Motor neuron (in vitro differentiated cells): ENCODE data around the gene MINAR1. TPM values are rescaled to one million over a fixed set of nuclear protein-coding genes. Genes with fewer than 3 reads are reported as not detected.

ENCODE experiments used
- ATAC-seq, 8 experiments: fragments of 200-7000 bp; cut with Tn5 transposase; replicated peaks in 6 of 8; 2 replicates each; pipeline ENCODE4 v1.8.0; 2021; ENCODE audit warnings: mild to moderate bottlenecking in 8 of 8, moderate library complexity in 8 of 8
- H3K27ac ChIP-seq, 2 donors: fragments of 250-450 bp; sonication (Bioruptor Pico); 2 replicates each; pipeline ENCODE4 v1.9.0; 2021; ENCODE audit warnings: antibody characterized with exemption in 2 of 2, mild to moderate bottlenecking in 2 of 2, moderate library complexity in 1 of 2
- H3K4me1 ChIP-seq, 2 donors: fragments of 250-450 bp; sonication (Bioruptor Pico); replicated peaks in 1 of 2; 2 replicates each; pipeline ENCODE4 v1.6.1; 2021; ENCODE audit warnings: antibody characterized with exemption in 2 of 2, mild to moderate bottlenecking in 2 of 2, moderate library complexity in 1 of 2
- H3K4me3 ChIP-seq, 5 donors: fragments of 250-450 bp; sonication (Bioruptor Pico); 2 replicates each; pipeline ENCODE4 v1.9.0; 2021; ENCODE audit warnings: antibody characterized with exemption in 5 of 5, mild to moderate bottlenecking in 5 of 5, moderate library complexity in 4 of 5
- WGBS, 10 experiments: fragments of 450-650 bp; shearing (Covaris generic); methylation state at CpG; one replicate each; pipeline ENCODE4 v1.0.0; 2022; 5-methylcytosine and 5-hydroxymethylcytosine counted together
- in situ Hi-C, 9 experiments: fragments of 400-800 bp; cut with MboI; loops; one replicate each; pipeline ENCODE4 v1.15.0; 2021; ENCODE audit warnings: low sequenced_read_pairs in 9 of 9, low pct_unique_long_range_greater_than_20kb in 2 of 9; ENCODE audit not compliant: unreplicated experiment in 9 of 9
- total RNA-seq, 8 experiments: library from RNA; unstranded; fragments of 300-600 nt; gene quantifications; 2 replicates each; pipeline versions ENCODE4 v1.2.3 to v1.2.4, GENCODE V29; 2022

Gene MINAR1
- total RNA-seq, 8 experiments from 2014 or later, result 1.4 to 18.6 (median 8.1) TPM

DNA sequence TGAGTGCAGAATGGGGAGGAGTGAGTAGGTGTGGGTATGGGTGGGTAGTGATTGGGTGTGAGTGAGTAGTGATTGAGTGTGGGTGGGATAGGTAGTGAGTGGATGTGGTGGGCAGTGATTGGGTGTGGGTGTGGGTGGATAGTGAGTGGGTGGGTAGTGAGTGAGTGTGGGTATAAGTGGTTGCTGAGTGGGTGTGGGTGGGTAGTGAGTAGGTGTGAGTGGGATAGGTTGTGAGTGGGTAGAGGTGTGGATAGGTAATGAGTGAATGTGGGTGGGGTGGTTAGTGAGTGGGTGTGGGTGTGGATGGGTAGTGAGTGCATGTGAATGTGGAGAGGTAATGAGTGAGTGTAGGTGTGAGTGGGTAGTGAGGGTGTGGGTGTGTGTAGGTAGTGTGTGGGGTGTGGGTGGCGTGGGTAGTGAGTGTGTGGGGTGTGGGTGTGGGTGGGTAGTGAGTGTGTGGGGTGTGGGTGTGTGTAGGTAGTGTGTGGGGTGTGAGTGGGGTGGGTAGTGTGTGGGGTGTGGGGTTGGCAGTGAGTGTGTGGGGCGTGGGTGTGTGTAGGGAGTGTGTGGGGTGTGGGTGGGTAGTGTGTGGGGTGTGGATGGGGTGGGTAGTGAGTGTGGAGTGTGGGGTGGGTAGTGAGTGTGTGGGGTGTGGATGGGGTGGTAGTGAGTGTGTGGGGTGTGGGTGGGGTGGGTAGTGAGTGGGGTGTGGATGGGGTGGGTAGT lies 5.3 kb downstream of the MINAR1 start:
- H3K4me3 ChIP-seq, result no peak overlapping the region
- no peak for ATAC-seq
- no peak overlapping the region for H3K27ac ChIP-seq
- in situ Hi-C loops, result no loop called here
- H3K4me1 ChIP-seq, result peaks cover 4 to 6% of the 10 kb centered on the region in 2 donors
- WGBS, 10 experiments, result no CpG with 5 or more reads among the region's 2 CpGs

GRCh38 chr15:79439236-79439635 lies 7.1 kb downstream of the MINAR1 start:
- no peak for ATAC-seq
- H3K4me1 ChIP-seq, result peaks cover 0 to 3% of the 10 kb centered on the region in 2 donors
- in situ Hi-C loops, result no loop called here
- 94% methylated on average over 3 of the region's 5 CpGs; no CpG with 5 or more reads in 9 of the 10 experiments for WGBS, 10 experiments
- H3K27ac ChIP-seq, result no peak overlapping the region
- H3K4me3 ChIP-seq, result no peak overlapping the region

DNA sequence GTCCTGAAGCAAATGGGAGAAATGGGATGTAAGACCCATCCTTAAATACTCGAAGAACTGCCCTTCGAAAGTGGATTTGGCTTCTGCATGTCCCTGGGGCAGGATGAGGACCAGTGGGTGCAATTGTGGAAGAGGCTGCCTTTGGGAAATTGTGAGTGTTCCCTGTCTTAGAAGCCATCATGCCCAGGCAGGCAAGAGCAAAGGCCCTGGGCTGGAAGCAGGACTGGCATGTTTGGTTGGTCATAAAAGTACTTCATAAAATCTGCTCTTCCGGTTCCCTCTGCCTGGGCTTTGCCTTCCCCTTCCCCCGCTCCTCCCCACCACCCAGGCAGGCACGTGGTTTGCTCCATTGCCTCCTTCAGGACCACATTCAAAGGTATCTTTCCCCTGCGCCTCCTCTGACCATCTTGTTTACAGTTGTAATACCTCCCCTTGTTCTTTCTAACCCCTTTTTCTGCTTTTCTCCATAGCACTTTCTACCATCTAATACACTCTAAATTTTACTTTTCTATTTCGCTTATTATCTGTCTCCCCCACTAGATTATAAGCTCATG lies 8.3 kb downstream of the MINAR1 start:
- 55 to 100% (median 82%) methylated on average over 1 to 6 of the region's 7 CpGs for WGBS, 10 experiments
- ATAC-seq, result no peak
- in situ Hi-C loops, result loop anchor here in 1 of 9 experiments (10.0 kb wide), 1 partner anchor 154 kb away; no protein-coding TSS in a partner anchor

DNA sequence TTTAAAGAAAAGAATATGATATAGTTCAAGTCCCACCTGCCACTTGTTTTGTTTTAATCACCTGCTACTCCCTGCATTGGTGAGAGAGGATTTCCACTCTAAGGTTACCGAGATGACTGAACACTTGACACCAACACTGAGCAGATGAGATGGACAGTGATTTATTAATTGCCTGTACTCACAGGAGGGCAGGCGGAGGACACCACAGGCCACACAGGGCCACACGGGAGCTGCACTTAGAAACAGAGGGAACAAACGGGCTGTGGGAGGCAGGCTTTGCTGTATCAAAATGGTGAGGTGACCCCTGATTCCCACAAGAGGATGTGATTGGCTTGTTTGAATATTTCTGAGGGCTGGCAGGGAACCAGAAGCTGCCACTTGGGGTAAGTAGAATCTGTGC lies 10.8 kb downstream of the MINAR1 start:
- 18 to 100% (median 47%) methylated on average over 1 to 4 of the region's 4 CpGs; no CpG with 5 or more reads in 2 of the 10 experiments for WGBS, 10 experiments
- peak in 4 of 8 experiments; percentile 18 to 76 (median 50) for ATAC-seq

More for the DNA sequence above, 8.3 kb downstream of the MINAR1 start:
- no peak overlapping the region for H3K27ac ChIP-seq
- H3K4me1 ChIP-seq, result peaks cover 0 to 3% of the 10 kb centered on the region in 2 donors
- no peak overlapping the region for H3K4me3 ChIP-seq

GRCh38 chr15:79447060-79447459 lies 14.9 kb downstream of the MINAR1 start:
- H3K4me3 ChIP-seq, result no peak overlapping the region
- WGBS, 10 experiments, result 0 to 100% (median 83%) methylated on average over 1 of the region's 1 CpG; no CpG with 5 or more reads in 4 of the 10 experiments
- ATAC-seq, result no peak
- no peak overlapping the region for H3K27ac ChIP-seq
- peaks cover 0 to 3% of the 10 kb centered on the region in 2 donors for H3K4me1 ChIP-seq
- in situ Hi-C loops, result loop anchor here in 1 of 9 experiments (10.0 kb wide), 1 partner anchor 148 kb away; no protein-coding TSS in a partner anchor

More for the DNA sequence above, 10.8 kb downstream of the MINAR1 start:
- Histone ChIP-seq H3K4me1 (peaks cover 0 to 3% of the 10 kb centered on the region in 2 donors), H3K4me3 (no peak overlapping the region), H3K27ac (no peak overlapping the region)
- in situ Hi-C loops, result loop anchor here in 1 of 9 experiments (10.0 kb wide), 1 partner anchor 152 kb away; no protein-coding TSS in a partner anchor

GRCh38 chr15:79450648-79451047 lies 18.5 kb downstream of the MINAR1 start:
- H3K27ac ChIP-seq, result no peak overlapping the region
- no peak overlapping the region for H3K4me3 ChIP-seq
- H3K4me1 ChIP-seq, result no peaks in the 10 kb centered on the region
- in situ Hi-C loops, result no loop called here
- 54 to 100% (median 83%) methylated on average over 1 to 3 of the region's 3 CpGs; no CpG with 5 or more reads in 3 of the 10 experiments for WGBS, 10 experiments
- ATAC-seq, result peak in 1 of 8 experiments; percentile 38

DNA sequence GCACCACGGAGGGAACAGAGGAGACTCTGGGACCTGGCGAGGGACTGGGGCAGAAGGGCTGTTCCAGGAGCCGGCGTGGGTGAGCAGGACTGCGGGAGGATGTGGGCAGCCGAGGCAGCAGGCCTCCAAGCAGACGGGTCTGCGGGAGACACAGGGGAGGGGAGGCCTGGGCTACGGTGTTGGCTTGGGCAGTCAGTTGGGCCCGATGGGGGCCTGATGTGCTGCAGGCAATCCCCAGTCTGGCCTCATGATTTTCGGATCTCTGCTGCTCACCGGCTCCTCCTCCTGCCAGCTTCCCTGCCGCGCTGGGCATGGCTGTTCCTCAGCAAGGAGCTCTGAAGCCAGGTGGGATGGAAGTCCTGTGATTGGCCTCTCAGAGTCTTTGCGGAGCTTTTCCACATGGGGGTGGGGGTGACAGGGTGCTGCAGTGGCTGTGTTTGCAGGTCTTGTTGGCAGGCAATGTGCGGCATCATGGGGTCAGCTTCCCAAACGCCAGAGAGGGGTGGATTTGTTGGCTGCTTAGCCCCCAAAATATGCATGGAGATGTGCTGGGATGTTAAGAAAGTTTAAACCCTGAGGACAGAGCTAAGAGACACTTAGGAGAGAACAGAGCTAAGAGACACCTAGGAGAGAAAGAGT lies 19.3 kb downstream of the MINAR1 start:
- Histone ChIP-seq H3K4me1 (no peaks in the 10 kb centered on the region), H3K4me3 (no peak overlapping the region), H3K27ac (no peak overlapping the region)
- in situ Hi-C loops, result no loop called here
- 20 to 81% (median 67%) methylated on average over 1 to 12 of the region's 17 CpGs; no CpG with 5 or more reads in 3 of the 10 experiments for WGBS, 10 experiments
- peak in 1 of 8 experiments; percentile 20 for ATAC-seq

- WGBS, 10 experiments, result 40 to 100% (median 80%) methylated on average over 1 to 3 of the region's 4 CpGs; no CpG with 5 or more reads in 3 of the 10 experiments
- no peak overlapping the region for H3K4me3 ChIP-seq
- no peak overlapping the region for H3K27ac ChIP-seq
- in situ Hi-C loops, result no loop called here
- no peaks in the 10 kb centered on the region for H3K4me1 ChIP-seq
- peak in 1 of 8 experiments; percentile 51 for ATAC-seq
Observed at GRCh38 chr15:79452244-79453051, 20.3 kb downstream of the MINAR1 start.

GRCh38 chr15:79453446-79453845 lies 21.3 kb downstream of the MINAR1 start:
- no peak for ATAC-seq
- H3K4me1 ChIP-seq, result no peaks in the 10 kb centered on the region
- 36 to 89% (median 68%) methylated on average over 1 to 3 of the region's 3 CpGs; no CpG with 5 or more reads in 2 of the 10 experiments for WGBS, 10 experiments

DNA sequence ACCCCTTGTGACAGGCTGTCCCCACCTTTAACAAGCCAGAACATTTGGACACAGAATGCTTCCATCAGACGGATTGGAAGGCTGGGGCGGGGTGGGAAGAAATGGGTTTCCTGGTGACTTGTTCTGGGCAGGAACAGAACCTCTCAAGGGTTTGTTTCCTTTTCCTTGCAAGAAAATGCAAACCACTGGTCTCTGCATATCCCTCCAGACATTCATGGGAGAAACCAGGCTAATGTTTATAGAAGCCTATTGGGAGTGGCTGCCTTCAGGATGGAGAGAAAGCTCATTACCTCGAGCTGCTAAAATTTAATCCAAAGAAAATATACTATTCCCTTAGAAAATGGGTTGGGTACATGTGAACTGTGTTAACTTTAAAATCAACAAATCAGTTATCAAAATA lies 21.9 kb downstream of the MINAR1 start:
- Histone ChIP-seq H3K27ac (no peak overlapping the region), H3K4me3 (no peak overlapping the region), H3K4me1 (no peaks in the 10 kb centered on the region)
- in situ Hi-C loops, result no loop called here
- 0 to 95% (median 34%) methylated on average over 2 to 3 of the region's 3 CpGs; no CpG with 5 or more reads in 4 of the 10 experiments for WGBS, 10 experiments
- peak in 3 of 8 experiments; percentile 73 to 93 (median 86) for ATAC-seq

More at GRCh38 chr15:79453446-79453845, 21.3 kb downstream of the MINAR1 start:
- no peak overlapping the region for H3K4me3 ChIP-seq
- in situ Hi-C loops, result no loop called here
- H3K27ac ChIP-seq, result no peak overlapping the region

- in situ Hi-C loops, result no loop called here
- no peak overlapping the region for H3K27ac ChIP-seq
- 86 to 100% (median 97%) methylated on average over 1 to 4 of the region's 4 CpGs; no CpG with 5 or more reads in 3 of the 10 experiments for WGBS, 10 experiments
- no peak for ATAC-seq
- no peaks in the 10 kb centered on the region for H3K4me1 ChIP-seq
- H3K4me3 ChIP-seq, result no peak overlapping the region
Observed at GRCh38 chr15:79455361-79455760, 23.2 kb downstream of the MINAR1 start.

DNA sequence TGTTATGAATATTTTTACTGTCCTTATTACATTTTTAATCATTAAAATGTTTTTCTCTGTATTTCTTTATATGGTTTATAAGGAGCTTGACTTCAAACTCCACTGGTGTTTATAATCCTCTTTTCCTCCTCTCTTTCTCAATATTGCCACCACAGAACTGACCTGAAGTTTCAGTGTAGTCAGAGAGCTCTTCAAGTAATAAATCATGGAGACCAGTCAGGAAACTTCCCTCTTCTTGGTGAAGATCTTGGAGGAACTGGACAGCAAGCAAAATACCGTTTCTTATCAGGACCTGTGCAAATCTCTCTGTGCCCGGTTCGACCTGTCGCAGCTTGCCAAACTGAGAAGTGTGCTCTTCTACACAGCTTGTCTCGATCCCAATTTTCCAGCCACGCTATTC lies 23.8 kb downstream of the MINAR1 start:
- no peak for ATAC-seq
- in situ Hi-C loops, result no loop called here
- 79 to 100% (median 94%) methylated on average over 1 to 5 of the region's 6 CpGs; no CpG with 5 or more reads in 2 of the 10 experiments for WGBS, 10 experiments
- H3K27ac ChIP-seq, result no peak overlapping the region
- no peaks in the 10 kb centered on the region for H3K4me1 ChIP-seq
- no peak overlapping the region for H3K4me3 ChIP-seq
